Endothelial cell of umbilical vein (primary cell): ENCODE results near the gene IL10RB.

Source experiments
- JUN ChIP-seq: IDR thresholded peaks from 2 replicates; pipeline ENCODE4 v1.6.1; 2011; ENCODE audit warnings: borderline replicate concordance, low read depth; ENCODE audit not compliant: insufficient read length, insufficient read depth
- POLR2AphosphoS5 ChIP-seq: IDR thresholded peaks from 2 replicates; pipeline ENCODE4 v1.6.1; 2012; ENCODE audit warnings: low read depth, mild to moderate bottlenecking, control low read depth, low read length, moderate library complexity; ENCODE audit not compliant: insufficient read depth
- TF ChIP-seq, protein P1 (sequence below), 2 donors: IDR thresholded peaks; 1 replicate in 1 of 2; 2 replicates in 1 of 2; pipeline ENCODE4 v1.5.1; 2011; ENCODE audit warnings: low read length in 2 of 2, mild to moderate bottlenecking in 2 of 2, moderate library complexity in 2 of 2, control low read depth in 1 of 2, inconsistent platforms in 1 of 2, low read depth in 1 of 2; ENCODE audit not compliant: insufficient read depth in 1 of 2; ENCODE audit errors: extremely low read depth in 1 of 2

GRCh38 chr21:33300701-33301631, 34.8 kb downstream of the IL10RB start:
- TF ChIP-seq JUN (no peak), POLR2AphosphoS5 (no peak)
- TF ChIP-seq, protein P1, sequence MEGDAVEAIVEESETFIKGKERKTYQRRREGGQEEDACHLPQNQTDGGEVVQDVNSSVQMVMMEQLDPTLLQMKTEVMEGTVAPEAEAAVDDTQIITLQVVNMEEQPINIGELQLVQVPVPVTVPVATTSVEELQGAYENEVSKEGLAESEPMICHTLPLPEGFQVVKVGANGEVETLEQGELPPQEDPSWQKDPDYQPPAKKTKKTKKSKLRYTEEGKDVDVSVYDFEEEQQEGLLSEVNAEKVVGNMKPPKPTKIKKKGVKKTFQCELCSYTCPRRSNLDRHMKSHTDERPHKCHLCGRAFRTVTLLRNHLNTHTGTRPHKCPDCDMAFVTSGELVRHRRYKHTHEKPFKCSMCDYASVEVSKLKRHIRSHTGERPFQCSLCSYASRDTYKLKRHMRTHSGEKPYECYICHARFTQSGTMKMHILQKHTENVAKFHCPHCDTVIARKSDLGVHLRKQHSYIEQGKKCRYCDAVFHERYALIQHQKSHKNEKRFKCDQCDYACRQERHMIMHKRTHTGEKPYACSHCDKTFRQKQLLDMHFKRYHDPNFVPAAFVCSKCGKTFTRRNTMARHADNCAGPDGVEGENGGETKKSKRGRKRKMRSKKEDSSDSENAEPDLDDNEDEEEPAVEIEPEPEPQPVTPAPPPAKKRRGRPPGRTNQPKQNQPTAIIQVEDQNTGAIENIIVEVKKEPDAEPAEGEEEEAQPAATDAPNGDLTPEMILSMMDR (IDR thresholded peaks at IDR 0.05; ENCODE audit: extremely low read depth in 1 of 2, insufficient read depth in 1 of 2, low read depth in 1 of 2, low read length in 2 of 2): no peak
